Mucosa of gallbladder (tissue), 1 donor: ENCODE measurements around the gene BPHL. TPM values are rescaled to one million over a fixed set of nuclear protein-coding genes. Genes with fewer than 3 reads are reported as not detected.
A peak's percentile ranks its signal among the peaks of the same experiment; 100 is the strongest.
"Not testable (repeated sequence)": the region's sequence is repeated elsewhere in the genome, so short reads cannot be mapped to it uniquely, and the experiment has no call there.

Source experiments
- DNase-seq: peaks from one replicate; pipeline ENCODE4 v3.0.0-alpha.2; 2020; ENCODE audit warnings: low spot score
- total RNA-seq: library from RNA; stranded (reverse); gene quantifications from one replicate; pipeline ENCODE4 v1.2.1, GENCODE V29; 2021
- donor health status: DM: no; HTN: no; CAD: no.

The BPHL gene
- total RNA-seq, 1 donor from 2014 or later, result 20.9 TPM

DNA sequence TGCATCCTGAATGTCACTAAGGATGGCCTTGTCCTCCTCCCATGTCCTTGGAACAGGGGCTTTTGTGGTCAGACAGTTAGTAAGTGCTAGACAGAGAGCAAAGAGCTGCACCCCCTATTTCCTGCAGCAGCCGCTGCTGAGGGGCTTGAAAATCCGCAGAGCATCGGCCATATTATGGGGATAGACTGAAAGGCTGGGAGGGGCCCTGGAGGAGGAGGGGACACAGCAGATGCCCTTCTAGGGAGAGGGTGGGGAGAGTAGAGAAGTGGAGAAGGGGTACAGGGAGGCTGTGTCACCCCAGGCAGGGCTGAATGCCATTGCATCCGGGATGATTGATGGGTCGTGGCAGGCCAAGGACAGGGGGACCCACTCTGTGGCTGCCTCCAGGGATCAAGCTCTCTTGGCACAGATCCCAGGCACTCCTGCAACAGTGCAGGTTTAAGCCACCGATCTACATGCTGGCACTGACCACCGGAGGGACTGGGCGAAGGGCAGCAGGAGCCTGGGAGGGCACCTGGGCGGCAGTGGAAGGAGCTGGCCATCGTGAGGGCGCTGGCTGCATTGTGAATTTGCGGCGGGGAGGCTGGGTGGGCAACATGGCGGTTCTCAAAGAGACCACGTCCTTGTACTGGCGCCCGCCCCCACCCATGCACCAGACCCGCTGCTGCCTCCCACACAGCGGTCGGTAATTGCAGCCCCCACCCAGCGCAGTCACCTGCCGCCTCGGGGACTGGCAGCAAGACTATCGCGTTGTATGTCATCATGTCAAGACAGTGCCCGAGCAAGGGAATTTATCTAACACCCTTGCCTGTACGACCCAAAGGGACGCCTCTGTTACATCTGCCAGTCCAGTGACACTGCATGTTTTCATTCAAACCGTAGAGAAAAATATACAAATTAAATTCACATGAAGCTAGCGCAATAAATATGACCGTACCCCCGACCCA is 37.9 kb downstream of the BPHL start:
- DNase-seq, result not testable (repeated sequence)

DNA sequence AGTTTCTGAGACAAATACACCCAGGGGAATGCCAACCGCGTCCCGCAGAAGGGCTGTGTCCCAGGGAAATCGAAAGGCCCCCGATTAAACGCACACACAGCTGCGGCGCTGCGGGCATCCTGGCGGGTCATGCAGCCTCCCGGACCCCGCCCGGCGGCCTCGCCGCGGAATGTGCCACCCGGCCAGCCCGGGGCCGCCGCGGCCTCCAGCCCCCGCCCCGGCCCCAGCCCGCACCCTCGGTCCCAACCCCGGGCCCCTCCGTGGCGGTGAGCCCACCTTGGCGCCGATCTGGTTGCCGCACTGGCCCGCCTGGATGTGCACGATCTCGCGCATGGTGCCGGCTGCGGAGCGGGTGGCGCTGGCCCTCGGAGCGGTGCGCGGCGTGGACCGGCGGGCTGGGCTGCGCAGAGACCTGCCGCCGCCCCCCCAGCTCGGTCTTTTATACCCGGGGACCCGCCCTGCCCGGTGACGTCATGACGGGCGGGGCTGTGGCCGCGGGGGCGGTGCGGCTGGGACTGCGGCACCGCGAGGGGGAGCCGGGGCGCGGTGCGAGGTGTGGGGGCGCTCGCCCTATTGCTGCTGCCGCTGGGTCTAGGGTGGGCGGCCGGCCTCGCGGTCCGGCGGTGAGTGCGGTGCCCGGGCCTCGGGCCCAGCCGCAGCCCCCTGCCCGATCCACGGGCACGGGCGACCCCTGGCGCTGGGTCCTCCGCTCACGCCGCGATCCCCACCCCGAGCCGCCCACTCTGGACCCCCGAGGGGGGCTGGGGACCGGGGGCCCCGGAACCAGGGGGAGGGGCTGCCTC is 38.8 kb downstream of the BPHL start, which contains the start of gene TUBB2A:
Gene TUBB2A (minus strand): TSS at position 414 of the 803 bp plus-strand sequence. CDS start 81 bp downstream, at position 333.
- peak; percentile 82 for DNase-seq

DNA sequence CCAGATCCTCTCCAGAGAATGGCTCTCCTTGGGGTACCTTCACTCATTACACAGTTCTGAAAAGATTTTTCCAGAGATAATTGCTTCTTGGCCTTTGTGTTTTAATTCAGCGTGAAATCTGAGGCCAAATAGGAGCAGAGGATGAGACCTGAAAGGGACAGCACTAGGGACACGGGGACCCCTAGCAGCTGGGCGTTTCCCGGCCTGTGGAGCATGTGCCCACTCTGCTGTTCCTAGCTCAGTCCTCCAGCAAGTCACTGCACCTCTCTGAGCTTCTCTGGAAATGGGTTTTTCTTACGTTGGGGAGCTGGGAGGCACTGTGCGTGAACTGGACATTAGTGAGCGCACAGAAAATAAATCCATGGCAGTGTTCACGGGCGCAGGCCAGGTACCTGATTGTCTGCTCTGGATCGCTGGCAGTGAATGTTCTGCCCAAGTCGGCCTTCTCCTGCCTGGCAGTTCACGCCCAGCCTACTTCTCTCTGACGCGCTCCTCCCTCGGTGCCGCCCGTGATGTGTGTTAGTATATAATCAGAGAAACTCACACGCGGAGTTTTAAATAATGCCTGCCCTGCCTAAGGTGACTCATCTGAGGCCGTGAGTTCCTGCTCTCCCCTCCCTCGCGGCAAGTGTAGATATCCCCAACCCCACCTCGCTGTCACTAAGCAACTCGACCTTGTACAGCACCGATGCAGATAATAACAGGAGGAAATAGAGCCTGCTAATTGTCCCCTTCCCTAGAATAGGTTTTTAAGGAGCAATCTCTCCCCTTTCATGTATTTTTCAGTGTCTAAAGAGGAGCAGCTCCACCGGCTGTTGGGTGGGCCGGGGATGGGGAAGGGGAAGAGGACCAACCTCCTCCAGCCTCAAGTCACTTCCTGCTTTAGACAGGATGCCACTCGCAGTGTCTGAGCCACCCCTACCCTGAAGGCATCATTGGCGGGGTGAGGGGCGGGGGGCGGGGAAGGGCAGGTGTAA is 41.6 kb downstream of the BPHL start:
- DNase-seq, result peak; percentile 86

DNA sequence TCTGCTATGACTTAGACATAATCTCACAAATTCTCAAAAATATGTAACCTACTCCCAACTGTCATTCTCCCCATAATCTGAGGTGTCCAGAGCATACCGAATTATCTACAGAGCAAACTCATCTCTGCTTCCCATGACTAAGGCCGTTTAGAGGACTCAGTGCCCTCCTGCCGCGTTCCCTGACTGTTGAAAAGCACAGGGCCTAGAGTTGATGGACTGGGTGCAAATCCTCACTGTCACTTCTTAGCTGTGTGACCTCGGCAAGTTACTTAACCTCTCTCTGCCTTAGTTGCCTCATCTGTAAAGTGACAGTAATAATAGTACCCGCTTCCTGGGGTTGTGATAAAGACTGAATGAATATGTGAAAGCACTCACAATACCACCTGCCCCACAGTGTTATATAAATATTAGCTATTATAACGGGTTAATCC is 43.6 kb downstream of the BPHL start:
- DNase-seq, result no peak

DNA sequence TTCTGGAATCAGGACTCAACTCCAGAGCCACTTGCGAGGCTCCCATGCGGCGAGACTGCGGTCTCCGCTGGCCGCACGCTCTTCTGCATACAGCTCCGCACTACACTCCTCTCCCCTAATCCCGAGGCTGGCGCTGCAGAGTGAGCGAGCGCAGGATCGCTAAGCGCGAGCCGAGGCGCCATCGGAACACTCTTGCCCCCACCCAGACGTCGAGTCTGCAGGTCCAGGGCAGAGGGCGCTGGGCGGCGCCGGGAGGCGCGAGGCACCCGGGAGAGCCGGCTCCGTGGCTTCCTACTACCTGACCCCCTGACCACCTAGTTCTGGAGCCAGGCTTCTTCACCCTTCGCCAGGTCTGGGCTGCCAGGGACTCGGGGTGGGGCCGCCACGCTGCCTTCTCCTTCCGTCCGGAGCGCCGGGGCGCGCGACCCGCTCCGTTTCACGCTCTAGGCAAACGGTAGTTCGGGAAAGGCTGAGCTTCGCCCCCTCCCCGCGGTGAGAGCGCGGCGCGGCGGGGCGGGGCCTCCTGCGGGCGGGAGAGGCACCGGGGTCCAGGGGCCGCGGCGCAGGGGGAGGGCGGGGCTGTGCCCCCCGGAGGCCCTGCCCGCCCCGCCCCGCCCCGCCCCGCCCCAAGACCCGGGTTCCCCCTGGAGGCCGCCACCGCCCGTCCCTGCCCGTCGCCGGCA is 44.2 kb downstream of the BPHL start:
- peak; percentile 67 for DNase-seq

DNA sequence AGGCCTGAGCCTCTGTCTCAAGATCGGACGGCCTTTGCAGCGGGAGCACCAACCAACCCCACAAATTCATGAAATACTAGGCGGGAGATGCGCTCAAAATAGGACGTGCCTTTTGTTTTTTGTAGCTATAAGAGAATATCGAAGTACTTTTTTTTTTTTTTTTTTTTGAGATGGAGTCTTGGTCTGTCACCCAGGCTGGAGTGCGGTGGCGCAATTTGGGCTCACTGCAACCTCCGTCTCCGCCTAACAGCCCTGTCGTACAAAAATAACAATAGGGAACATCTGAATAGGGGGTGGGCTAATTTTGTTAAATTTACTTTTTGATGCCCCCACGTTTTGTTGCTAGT is 44.7 kb downstream of the BPHL start:
- DNase-seq, result no peak

DNA sequence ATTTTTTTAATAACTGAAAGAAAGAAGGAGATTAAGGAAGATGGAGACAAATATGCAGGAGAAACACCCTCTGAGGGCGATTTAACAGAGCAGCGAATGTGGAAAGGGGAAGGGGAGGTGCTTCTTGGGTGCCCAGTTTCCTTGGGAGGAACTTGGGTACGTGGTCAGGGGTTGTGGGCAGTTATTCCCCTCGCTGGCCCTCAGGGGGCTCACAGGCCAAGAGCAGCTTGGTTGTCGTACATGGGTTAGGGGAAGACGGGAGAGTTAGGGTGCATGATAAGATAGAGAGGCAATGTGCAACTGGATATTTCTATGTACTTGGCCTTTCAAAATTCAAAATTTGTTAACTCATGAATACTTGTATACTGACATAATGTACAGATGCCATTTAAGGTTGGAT is 45.9 kb downstream of the BPHL start:
- no peak for DNase-seq

DNA sequence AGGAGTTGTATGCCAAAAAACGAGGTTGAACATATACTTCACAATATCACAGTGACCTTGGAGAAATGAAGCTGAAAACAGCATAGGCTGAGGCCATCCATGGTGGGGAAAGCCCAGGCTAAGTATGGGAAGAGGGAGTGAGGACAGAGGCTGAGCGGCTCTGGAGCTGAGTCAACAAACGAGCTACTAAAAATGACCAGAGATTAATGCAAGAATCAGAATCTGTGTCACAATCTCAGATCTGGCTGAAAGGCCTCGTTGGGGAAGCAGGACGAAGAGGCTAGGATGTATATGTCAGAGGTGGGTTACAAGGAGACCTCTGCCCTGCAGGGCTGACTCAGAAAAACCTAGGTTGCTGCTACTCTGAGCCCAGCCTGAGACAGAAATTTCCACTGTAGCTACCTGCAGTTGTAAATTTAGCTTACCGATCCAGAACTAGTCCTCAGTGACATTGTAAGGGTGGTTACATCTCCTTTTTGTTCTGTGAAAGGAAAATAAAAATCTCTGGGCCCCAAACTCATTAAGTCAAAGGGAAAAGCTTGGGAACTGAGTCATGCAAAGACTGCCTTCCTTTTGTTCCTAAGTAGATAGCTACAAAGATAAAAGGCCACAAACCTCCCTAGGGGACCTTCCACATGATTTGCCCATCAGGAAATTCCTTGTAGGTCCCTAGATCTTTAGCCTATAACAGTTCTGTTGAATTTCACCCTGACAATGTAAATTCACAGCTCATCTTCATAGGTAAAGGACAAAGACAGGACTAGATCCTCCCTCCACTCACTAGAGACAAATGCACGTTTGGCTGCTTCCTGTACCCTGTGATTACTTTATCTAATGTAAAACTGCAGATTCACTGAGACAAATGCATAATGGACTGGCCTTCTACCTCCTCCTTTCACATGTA is 47.4 kb downstream of the BPHL start:
- DNase-seq, result no peak

DNA sequence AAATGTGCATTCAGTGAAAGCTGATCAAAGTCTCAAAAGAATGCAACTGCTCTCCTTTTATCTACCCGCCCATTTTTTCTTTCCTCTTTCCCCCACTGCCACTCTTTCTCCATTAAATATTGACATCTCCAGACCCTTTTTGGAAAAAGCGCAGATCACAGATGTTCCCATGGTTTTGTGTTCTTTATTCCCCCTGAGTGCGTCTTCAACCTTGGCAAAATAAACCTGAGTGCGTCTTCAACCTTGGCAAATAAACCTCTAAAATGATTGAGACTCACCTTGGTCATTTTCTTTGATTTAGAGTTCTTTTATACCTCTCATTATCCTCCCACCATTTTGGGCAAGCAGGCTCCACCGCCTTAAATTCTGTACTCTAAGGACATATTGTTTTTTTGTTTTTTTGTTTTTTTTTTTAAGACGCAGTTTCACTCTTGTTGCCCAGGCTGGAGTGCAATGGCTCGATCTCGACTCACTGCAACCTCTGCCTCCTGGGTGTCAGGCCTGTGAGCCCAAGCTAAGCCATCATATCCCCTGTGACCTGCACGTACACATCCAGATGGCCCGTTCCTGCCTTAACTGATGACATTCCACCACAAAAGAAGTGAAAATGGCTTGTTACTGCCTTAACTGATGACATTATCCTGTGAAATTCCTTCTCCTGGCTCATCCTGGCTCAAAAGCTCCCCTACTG is 48.2 kb downstream of the BPHL start:
- DNase-seq, result not testable (repeated sequence)

DNA sequence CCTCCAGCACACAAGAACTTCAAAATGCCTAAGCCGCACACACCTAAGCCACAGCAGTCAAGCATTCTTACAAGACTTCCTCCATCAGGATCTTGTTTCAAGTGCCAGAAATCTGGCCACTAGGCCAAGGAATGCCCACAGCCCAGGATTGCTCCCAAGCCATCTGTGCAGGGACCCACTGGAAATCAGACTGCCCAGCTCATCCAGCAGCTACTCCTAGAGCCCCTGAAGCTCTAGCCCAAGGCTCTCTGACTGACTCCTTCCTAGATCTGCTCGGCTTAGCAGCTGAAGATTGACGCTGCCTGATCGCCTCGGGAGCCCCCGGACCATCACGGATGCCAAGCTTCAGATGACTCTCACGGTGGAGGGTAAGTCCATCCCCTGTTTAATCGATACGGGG is 49.5 kb downstream of the BPHL start:
- DNase-seq, result not testable (repeated sequence)

DNA sequence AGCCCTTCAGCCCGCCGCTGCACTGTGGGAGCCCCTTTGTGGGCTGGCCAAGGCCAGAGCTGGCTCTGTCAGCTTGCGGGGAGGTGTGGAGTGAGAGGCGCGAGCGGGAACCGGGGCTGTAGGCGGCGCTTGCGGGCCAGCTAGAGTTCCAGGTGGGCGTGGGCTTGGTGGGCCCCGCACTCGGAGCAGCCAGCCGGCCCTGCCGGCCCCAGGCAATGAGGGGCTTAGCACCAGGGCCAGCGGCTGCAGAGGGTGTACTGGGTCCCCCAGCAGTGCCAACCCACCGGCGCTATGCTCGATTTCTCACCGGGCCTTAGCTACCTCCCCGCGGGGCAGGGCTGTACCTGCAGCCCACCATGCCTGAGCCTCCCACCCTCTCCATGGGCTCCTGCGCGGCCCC is 52.2 kb downstream of the BPHL start:
- DNase-seq, result not testable (repeated sequence)

DNA sequence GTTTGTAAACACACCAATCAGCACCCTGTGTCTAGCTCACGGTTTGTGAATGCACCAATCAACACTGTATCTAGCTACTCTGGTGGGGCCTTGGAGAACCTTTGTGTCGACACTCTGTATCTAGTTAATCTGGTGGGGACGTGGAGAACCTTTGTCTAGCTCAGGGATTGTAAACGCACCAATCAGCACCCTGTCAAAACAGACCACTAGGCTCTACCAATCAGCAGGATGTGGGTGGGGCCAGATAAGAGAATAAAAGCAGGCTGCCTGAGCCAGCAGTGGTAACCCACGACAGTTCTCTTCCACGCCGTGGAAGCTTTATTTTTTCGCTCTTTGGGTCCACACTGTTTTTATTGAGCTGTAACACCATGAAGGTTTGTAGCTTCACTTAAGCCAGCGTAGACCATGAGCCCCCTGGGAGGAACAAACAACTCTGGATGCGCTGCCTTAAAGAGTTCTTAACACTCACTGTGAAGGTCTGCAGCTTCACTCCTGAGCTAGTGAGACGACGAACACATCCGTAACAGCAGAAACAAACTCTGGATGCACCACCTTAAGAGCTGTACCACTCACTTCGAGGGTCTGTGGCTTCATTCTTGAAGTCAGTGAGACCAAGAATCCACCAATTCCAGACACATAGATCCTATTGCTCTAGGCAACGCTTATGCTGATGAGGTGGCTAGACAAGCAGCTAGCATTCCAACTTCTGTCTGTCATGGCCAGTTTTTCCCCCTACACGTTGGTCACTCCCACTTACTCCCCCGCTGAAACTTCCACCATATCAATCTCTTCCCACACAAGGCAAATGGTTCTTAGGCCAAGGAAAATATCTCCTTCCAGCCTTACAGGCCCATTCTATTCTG is 53.0 kb downstream of the BPHL start:
- not testable (repeated sequence) for DNase-seq

DNA sequence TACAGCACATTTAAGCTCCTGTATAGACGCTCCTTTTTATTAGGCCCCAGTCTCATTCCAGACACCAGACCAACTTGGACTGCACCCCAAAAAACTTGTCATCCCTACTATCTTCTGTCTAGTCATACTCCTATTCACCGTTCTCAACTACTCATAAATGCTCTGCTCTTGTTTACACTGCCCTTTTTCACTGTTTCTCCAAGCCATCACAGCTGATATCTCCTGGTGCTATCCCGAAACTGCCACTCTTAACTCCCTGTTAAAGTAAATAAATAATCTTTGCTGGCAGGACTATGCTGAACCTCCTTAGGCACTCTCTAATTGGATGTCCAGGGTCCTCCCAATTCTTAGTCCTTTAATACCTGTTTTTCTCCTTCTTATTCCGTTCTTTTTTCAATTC is 54.3 kb downstream of the BPHL start:
- not testable (repeated sequence) for DNase-seq

DNA sequence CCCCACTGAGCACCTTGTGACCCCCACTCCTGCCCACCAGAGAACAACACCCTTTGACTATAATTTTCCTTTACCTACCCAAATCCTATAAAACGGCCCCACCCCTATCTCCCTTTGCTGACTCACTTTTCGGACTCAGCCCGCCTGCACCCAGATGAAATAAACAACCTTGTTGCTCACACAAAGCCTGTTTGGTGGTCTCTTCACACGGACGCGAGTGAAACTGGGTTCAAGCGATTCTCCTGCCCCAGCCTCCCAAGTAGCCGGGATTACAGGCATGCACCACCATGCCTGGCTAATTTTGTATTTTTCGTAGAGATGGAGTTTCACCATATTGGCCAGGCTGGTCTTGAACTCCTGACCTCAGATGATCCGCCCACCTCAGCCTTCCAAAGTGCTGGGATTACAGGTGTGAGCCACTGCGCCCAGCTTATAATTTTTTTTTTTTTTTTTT is 55.2 kb downstream of the BPHL start:
- not testable (repeated sequence) for DNase-seq

DNA sequence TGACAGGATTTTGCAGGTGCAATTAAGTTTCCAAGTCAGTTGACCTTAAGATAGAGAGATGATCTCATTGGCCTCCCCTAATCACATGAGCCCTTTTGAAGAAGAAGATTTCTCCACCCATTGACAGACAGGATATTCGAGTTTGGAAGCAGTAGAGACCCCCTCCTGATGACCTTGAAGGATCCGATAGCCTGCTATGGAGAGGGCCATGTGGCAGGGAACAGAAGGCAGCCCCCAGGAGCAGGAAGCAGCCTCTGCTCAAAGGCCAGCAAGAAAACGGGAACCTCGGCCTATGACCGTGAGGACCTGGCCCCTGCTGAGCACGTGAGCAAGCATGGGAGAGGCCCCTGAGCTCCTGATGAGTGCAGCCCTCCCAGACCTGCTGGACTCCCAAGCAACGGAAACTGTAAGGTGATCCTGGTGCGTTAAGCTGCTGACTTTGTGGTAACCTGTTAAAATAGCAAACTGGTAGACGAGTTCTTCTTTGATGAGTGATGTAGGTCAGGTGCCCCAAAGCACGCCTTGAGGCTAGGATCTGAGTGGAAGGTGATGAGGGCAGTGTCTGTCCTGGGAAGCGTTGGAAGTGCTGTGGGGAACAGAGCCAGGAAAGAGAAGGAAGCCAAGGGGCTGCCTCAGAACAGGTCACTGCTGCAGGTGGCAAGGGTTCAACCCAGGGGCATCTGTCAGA is 57.3 kb downstream of the BPHL start:
- DNase-seq, result no peak

DNA sequence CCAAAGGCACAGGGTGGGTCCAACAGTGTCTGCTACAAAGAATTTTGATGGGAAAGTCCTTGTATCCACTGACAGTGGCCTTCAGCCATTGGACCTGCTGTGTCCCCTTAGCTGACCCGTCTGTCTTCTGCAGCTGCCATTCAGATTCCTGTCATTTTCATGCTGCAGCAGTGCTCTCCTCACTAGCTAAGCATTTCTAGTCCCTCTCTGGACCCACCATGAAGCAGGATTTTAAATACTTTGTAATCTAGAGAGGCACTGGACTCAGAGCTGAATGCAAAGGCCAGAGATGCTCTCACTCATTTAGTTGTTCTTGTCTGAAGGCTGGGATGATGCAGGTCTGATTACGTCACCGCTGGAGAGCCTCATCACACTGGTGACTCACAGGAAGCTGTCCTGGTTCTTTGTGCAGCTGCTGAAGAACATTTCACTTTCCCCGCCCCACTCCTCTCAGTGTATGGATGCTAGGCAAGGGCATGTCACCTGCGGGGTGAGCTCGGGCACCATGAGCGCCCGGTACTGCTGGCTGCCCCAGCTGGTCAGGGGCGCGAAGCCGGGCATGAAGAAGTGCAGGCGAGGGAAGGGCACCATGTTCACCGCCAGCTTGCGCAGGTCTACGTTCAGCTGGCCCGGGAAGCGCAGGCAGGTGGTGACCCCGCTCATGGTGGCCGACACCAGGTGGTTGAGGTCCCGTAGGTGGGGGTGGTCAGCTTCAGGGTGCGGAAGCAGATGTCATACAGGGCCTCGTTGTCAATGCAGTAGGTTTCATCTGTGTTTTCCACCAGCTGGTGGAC is 58.2 kb downstream of the BPHL start:
- DNase-seq, result no peak

DNA sequence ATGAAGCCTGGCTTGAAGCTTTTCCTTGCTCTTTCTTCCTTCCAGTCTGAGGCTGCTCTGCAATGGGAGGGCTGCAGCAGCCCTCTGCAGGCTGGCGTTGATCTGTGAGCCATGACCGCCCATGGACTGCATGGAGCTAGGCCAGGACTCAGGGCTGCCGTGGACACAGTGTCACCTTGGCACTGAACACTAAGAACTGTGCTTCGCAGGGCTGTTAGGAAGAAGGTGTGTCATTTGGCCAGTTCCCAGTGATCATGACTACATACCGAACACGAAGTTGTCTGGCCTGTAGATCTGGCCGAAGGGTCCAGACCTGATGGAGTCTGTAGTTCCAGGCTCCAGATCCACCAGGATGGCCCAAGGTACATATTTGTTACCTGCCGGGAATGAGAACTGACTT is 60.2 kb downstream of the BPHL start:
- peak; percentile 32 for DNase-seq
